ENCODE measurements around the gene KHDC1.
A peak's percentile ranks its signal among the peaks of the same experiment; 100 is the strongest.
"Not testable (repeated sequence)": the region's sequence is repeated elsewhere in the genome, so short reads cannot be mapped to it uniquely, and the experiment has no call there.

The KHDC1 gene

DNA sequence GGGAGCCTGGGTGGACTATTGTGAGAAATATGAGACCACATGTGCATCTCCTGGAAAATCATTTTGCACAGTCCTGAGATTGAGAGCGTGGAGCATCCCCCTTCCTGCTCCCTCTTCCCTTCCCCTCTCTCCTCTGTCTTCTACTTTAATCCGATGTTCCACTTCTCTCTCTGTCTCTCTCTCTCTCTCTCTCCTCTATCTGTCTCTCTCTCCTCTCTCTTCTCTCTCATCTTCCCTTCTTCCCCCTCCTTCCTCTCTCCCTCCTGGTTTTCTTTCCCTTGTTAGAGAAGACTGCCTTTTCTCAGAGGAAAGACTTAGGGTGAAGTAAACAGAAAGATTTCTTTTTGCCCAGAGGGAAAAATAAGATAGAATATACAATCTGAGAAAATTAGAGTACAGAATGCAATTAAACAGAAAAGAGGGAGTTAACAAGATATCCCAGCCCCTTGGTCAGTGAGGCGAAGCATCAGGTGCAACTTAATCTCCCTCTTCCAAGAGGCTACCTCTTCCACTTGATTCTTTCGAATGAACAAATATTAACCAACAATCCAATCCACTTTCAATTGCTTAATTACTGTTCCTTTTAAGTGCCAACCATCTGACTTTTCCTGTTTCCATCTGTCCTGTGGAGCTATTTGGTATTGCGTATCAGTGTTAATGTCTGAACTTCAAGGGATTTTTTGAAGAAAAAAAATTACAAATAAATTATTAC, 14.6 kb downstream of the KHDC1 start:
- DNase-seq: peak; percentile 77

DNA sequence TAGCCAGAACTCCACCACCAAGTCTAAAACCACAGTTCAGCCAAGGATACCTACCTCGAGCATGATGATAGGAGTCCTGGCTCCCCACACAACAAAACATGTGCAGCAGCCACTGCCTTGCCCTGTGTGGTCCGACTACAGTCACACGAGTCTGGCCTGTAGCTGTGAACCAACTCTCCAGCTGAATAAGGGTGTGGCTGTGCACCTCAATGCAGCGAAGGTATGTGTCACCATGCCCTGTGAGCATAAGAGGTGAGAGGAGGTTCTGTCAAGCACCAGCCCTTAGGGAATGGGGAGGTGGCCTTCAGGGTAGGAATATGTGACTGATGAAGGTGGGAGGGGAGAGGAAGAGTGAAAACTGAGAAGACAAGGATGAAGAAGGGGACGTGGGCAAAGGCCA, 21.0 kb downstream of the KHDC1 start:
- no peak for DNase-seq

DNA sequence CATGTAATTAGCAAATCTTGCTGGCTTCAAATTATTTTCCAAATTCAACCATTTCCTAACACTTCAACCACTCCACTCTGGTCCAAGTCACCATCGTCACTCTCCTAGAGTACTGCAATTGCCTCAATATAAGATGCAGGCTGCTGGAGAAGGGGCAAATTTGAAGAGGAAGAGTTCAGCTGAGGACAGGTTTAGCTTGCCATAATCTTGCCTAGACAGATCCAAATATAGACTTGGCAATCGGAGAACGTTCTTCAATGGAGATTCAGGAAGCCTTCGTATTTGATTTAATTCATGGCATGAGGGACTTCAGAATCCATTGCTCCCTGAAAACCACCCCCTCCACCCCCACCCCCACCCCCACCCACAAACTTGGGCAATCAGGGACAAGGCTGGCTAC, 22.3 kb downstream of the KHDC1 start:
- DNase-seq: no peak

DNA sequence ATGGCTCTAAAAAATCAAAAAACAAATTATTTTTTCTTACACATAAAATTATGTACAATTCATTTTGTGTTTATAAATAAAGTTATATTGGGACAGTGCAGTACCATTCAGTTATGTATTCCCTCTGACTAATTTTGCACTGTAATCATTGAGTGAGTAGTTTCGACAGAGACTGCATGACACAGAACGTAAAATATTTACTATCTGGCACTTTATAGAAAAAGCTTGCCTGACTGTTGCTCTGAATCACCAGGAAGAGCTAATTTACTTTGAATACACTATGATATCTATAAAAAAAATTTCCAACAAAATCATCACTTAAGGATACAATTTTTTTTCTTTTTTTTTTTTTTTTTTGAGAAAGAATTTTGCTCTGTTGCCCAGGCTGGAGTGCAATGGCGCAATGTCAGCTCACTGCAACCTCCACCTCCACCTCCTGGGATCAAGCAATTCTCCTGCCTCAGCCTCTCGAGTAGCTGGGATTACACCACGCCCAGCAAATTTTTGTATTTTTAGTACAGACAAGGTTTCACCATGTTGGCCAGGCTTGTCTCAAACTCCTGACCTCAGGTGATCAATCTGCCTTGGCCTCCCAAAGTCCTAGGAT, 26.7 kb downstream of the KHDC1 start:
- no peak for DNase-seq

DNA sequence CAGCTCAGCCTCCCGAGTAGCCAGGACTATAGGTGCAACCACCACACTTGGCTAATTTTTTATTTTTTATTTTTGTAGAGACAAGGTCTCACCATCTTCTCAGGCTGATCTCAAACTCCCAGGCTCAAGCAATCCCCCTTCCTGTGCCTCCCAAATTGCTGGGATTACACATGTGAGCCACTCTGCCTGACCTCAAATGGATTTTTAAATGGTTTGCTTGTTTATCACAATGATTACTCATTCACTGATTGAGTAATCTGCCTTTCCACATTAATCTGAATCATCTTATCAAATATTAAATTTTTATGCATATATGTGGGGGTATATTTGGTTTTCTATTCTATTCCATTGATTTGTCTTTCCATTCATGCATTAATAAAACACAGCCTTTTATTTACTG, 28.3 kb downstream of the KHDC1 start:
- no peak for DNase-seq

DNA sequence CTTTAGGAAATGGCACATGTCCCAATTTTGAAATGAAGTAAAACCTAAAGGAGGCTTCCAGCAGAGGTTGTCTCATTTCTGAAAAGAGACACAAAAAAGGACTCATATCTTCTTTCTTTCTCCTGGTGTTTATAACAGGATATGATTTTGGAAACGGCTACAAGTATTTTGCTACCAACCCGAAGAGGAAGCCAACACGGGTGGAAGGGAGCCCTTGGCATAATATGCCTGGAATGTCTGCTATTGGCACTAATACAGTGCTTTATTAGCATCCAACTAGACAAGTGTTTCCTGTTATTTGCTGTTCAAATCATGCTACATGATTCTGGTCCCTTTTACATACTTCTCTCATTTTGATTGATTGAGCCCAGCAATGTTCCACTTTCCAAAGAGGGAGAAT, 29.0 kb downstream of the KHDC1 start:
- not testable (repeated sequence) for DNase-seq

DNA sequence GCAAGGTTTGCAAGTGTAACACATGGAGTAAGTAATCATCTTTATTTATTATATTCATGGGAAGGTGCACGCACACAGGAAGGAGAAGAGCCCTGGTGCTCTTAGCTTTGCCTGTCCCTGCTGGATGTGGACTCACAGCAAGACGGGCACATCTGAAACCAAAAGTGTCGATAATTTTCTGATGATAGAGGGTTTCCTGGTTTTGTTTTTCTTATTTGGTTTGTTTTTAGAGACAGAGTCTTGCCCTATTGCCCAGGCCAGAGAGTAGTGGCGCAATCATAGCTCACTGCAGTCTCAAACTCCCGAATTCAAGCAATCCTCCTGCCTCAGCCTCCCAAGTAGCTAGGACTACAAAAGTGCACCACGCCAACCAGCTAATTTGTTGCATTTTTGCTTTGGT, 29.9 kb downstream of the KHDC1 start:
- no peak for DNase-seq

DNA sequence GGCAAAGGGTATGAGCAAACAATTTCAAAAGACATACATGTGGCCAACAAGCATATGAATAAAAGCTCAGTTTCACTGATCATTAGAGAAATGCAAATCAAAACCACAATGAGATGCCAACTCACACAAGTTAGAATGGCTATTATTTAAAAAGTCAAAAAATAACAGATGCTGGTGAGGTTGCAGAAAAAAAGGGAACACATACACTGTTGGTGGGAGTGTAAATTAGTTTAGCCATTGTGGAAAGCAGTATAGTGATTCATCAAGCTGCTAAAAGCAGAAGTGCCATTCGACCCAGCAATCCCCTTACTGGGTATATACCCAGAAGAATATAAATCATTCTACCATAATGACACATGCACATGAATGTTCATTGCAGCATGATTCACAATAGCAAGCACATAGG, 31.0 kb downstream of the KHDC1 start:
- DNase-seq: no peak

DNA sequence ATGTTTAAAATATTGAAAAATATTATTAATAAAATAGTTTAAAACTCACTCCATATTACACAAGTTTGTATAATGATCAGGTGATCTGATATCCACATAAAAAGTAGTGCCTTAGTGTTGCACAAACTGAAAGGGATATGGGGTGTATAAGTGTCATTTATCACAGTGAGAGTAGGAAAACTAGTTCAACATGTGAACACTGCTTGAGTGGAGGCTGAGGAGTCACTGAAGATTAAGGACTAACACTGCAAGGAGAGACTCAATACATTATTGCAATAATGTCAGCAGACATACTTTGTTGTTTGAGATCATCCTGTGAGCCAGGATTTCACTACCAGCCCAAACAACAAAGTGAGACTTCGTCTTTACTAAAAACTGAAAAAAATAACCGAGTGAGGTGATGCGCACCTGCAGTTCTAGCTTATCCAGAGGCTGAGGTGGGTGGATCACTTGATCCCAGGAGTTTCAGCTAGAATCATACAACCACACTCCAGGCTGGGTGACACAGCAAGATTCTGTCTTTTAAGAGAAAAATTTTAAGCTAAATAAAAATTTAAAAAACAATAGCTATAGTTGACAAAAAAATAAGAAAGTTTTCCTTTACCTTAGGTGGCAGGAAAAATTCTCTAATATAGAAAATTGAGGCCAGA, 35.3 kb downstream of the KHDC1 start:
- no peak for DNase-seq

DNA sequence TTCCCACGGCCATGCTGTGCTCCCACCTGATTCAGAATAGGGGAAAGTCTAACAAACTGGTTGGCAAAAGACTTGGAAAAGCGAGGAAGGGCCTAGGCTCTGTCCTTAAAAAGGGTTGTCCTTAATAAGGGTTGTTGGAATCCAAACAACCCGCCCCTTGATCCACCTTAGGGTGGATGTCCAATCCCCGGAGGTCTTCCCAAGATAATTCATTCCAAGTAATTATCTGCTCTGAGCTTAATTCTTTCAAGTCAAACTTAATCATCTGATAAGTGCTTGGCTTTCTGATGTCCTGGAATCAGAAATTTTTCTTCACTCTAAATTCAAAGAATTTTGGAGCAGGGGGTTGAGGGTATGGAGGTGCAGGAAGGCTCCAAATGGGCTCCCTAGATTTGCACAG, 37.6 kb downstream of the KHDC1 start, which contains the start of gene KHDC1L:
KHDC1L (minus strand) TSS at position 101 of the 400 bp plus-strand sequence; CDS start at position 13, 88 bp downstream.
- DNase-seq: no peak

DNA sequence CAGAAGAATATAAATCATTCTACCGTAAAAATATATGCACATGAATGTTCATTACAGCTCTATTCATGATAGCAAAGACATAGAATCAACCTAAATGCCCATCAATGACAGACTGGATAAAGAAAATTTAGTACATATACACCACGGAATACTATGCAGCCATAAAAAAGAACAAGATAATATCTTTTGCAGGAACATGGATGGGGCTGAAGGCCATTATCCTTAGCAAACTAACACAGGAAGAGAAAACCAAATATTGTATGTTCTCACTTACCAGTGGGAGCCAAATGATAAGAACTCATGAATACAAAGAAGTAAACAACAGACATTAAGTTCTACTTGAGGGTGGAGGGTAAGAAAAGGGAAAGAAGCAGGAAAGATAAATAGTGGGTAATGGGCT, 46.1 kb downstream of the KHDC1 start:
- no peak for DNase-seq

DNA sequence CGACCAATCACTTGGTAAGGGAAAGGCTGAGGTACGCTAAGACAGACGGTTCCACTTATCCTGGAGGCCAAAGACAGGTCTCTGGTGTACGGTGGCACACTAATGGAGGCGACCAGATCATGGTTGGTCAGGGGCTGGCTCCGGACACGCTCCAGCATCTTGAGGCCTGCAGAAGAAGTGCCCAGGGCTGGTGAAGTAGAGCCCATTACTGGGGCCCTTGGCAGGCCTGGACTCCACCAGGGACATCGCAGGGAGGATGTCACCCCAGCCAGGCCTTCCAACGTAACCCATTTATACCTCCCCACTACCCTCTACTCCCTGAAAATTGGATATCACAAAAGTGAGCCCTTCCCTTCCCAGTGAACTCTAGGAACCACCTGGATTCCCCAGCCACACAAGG, 53.9 kb downstream of the KHDC1 start:
- no peak for DNase-seq

DNA sequence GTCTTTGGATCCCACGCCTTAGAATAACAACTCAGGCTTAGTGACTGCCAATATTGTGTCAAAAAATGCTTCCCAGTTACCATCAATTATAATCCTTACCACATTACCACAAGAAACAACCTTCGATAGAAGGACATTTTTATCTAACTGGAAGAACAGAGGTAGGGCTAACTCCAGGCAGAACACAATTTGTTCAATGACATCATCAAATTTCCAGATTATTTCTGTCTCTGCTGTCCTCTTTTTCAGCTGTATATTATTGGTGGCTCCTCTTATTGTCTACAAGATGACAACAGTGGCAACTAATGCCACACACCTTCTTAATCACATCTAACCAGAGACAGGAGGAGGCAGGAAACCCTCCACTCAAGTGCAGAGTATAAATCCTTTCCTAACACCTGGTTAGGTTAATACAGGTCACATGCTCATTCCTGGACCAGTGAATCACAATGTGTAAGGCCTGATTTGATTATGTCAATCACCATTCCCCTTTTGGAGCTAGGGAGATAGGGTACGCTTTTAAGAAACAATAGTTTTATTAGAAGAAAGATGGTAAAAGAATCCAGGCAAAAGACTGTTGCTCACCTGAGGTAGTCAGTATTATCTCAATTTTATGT, 55.7 kb downstream of the KHDC1 start:
- DNase-seq: no peak

DNA sequence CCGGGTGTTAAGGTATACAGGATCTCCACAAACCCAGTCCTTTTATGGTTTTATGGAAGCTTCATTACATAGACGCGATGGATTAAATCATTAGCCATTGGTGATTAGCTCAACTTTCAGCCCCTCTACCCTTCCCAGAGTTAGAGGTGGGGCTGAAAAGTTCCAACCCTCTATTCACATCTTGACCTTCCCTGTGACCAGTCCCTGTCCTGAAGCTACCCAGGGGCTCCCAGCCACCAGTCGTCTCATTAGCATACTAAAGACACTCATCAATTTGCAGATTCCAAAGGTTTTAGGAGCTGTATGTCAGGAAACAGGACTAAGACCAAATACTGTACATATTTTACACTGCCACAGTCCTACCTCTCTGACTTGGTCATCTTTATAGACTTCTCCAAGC, 58.7 kb downstream of the KHDC1 start:
- no peak for DNase-seq

DNA sequence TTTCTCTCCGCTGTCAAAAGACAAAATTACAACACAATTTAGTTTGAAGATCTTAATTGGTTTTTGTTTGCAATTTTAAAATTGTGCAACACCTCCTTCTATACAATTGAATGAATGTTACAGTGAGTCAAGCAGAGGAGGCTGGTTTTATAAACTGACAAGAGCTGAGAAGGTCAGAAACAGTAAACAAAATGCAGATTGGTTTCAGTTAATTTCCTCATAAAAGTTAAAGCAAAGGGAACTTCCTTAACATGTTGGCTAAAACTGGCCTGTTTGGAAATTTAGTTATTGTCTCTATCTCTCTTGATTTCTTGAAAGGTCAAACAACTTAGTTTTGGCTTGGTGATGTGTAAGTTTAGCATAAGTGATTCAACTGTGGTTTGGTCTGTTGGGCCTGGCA, 59.9 kb downstream of the KHDC1 start:
- DNase-seq: no peak

DNA sequence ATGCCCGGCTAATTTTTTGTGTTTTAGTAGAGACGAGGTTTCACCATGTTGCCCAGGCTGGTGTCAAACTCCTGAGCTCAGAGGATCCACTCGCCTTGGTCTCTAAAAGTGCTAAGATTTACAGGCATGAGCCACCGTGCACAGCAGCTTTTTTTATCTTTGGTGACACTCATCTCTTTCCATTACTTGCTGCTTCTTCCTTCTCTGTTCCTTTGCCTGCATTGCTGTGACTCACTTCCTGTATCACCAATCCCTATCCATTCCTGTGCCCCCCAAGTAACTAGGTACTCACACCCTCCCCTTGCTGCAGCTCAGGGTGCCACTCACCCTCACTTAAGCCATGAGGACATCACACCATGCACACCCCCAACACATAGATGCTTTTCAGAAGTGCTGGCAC, 62.3 kb downstream of the KHDC1 start:
- no peak for DNase-seq

DNA sequence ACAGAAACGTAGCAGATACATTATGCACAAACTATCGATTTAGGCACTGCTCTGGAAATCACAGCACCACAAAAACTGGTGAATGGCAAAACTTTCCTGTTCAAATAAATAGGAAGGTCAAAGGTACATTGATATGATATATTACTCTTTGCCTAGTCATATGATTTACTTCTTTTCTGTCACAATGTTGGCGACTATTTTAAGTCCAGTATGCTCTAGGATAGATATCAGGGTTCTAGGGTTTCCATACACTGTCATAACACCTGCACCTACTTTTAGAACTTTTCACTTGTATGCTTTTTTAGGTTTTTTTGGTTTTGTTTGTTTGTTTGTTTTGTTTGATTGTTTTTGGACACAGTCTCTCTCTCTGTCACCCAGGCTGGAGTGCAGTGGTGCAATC, 62.7 kb downstream of the KHDC1 start:
- DNase-seq: no peak

DNA sequence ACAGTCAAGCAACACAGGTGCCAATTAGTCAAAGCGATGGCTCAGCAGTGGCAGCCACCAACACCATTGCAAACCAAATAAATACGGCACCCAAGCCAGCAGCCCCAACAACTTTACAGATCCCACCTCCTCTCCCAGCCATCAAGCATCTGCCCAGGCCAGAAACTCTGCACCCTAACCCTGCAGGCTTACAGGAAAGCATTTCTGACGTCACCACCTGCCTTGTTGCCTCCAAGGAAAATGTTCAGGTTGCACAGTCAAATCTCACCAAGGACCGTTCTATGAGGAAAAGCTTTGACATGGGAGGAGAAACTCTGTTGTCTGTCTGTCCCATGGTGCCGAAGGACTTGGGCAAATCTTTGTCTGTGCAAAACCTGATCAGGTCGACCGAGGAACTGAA, 68.3 kb downstream of the KHDC1 start:
- no peak for DNase-seq

DNA sequence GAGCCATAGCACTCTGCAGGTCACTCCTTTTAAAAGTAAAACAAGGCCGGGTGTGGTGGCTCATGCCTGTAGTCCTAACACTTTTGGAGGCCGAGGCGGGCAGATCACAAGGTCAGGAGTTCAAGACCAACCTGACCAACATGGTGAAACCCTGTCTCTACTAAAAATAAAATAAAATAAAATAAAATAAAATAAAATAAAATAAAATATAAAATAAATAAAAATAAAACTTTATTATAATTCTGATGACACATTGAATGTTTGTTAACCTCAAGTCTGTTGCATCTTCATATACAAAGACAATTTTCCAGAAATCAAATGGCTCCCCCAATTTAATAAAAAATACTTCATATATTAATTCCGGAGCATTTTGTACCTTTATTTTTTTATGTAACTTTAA, 69.7 kb downstream of the KHDC1 start:
- DNase-seq: not testable (repeated sequence)
